Neuronal stem cell (in vitro differentiated cells): Measurements from ENCODE around the gene TFAP2E.
A peak's percentile ranks its signal among the peaks of the same experiment; 100 is the strongest.

Experiments
- DNase-seq: peaks from one replicate; pipeline ENCODE4 v3.0.0-alpha.2; 2013; ENCODE audit warnings: low spot score
- H2AFZ ChIP-seq: one replicate; pipeline ENCODE4 v1.6.1; 2013; ENCODE audit warnings: mild to moderate bottlenecking, low read length, inconsistent platforms
- H2AK5ac ChIP-seq: 2 replicates; pipeline ENCODE4 v1.6.1; 2013; ENCODE audit warnings: low read depth, mild to moderate bottlenecking, inconsistent platforms, low read length, moderate library complexity, mixed read lengths
- H2BK120ac ChIP-seq: 2 replicates; pipeline ENCODE4 v1.6.1; 2013; ENCODE audit warnings: low read depth, mild to moderate bottlenecking, inconsistent platforms, low read length, moderate library complexity, mixed read lengths
- H2BK12ac ChIP-seq: one replicate; pipeline ENCODE4 v1.6.1; 2013; ENCODE audit warnings: low read length, inconsistent platforms
- H2BK15ac ChIP-seq: 2 replicates; pipeline ENCODE4 v1.6.1; 2013; ENCODE audit warnings: mild to moderate bottlenecking, low read length, inconsistent platforms, mixed read lengths
- H2BK5ac ChIP-seq: one replicate; pipeline ENCODE4 v1.6.1; 2013; ENCODE audit warnings: inconsistent platforms, mild to moderate bottlenecking, low read length, moderate library complexity
- H3K14ac ChIP-seq: one replicate; pipeline ENCODE4 v1.6.1; 2013; ENCODE audit warnings: low read length, inconsistent platforms
- H3K18ac ChIP-seq: 2 replicates; pipeline ENCODE4 v1.6.1; 2013; ENCODE audit warnings: low read length, inconsistent platforms
- H3K23ac ChIP-seq: 2 replicates; pipeline ENCODE4 v1.6.1; 2013; ENCODE audit warnings: low read depth, mild to moderate bottlenecking, mixed read lengths, low read length, inconsistent platforms; ENCODE audit not compliant: poor library complexity
- H3K27ac ChIP-seq: replicated peaks from 3 replicates; pipeline ENCODE4 v1.5.1; 2013; ENCODE audit warnings: low read length, inconsistent platforms
- H3K27me3 ChIP-seq, 3 experiments: 2 replicates each; pipeline ENCODE4 v1.6.1; 2013; ENCODE audit warnings: low read length in 3 of 3, mild to moderate bottlenecking in 2 of 3, inconsistent platforms in 1 of 3, low read depth in 1 of 3, mixed read lengths in 1 of 3, moderate library complexity in 1 of 3; ENCODE audit not compliant: control insufficient read depth in 3 of 3, insufficient read depth in 3 of 3
- H3K36me3 ChIP-seq, 2 donors: replicated peaks in 1 of 2; 2 replicates each; pipeline ENCODE4 v1.6.1; 2013; ENCODE audit warnings: low read length in 2 of 2; ENCODE audit not compliant: control insufficient read depth in 2 of 2, insufficient read depth in 2 of 2
- H3K4ac ChIP-seq: 2 replicates; pipeline ENCODE4 v1.6.1; 2013; ENCODE audit warnings: inconsistent platforms, mild to moderate bottlenecking, low read length, moderate library complexity
- H3K4me1 ChIP-seq, 2 donors: 1 replicate in 1 of 2; 2 replicates in 1 of 2; pipeline ENCODE4 v1.6.1; 2013; ENCODE audit warnings: low read length in 2 of 2, low read depth in 1 of 2; ENCODE audit not compliant: control insufficient read depth in 2 of 2, insufficient read depth in 1 of 2
- H3K4me2 ChIP-seq: one replicate; pipeline ENCODE4 v1.6.1; 2013; ENCODE audit warnings: mild to moderate bottlenecking, low read length, inconsistent platforms; ENCODE audit not compliant: insufficient read depth, poor library complexity, severe bottlenecking
- H3K4me3 ChIP-seq, 2 donors: 2 replicates each; pipeline ENCODE4 v1.5.1; 2013; ENCODE audit warnings: low read length in 2 of 2, mild to moderate bottlenecking in 2 of 2, inconsistent platforms in 1 of 2, moderate library complexity in 1 of 2
- H3K79me1 ChIP-seq: one replicate; pipeline ENCODE4 v1.6.1; 2013; ENCODE audit warnings: low read depth, mild to moderate bottlenecking, inconsistent platforms, low read length, moderate library complexity
- H3K9ac ChIP-seq: one replicate; pipeline ENCODE4 v1.6.1; 2013; ENCODE audit warnings: mild to moderate bottlenecking, low read depth, low read length, inconsistent platforms; ENCODE audit not compliant: poor library complexity
- H3K9me3 ChIP-seq, 2 donors: replicated peaks in 1 of 2; 2 replicates each; pipeline versions ENCODE3 to v1.6.1; 2013; ENCODE audit warnings: low read length in 2 of 2, mild to moderate bottlenecking in 2 of 2, inconsistent platforms in 1 of 2, low read depth in 1 of 2, mixed read lengths in 1 of 2, moderate library complexity in 1 of 2; ENCODE audit not compliant: control insufficient read depth in 2 of 2, insufficient read depth in 1 of 2
- H4K8ac ChIP-seq: one replicate; pipeline ENCODE4 v1.6.1; 2013; ENCODE audit warnings: low read depth, mild to moderate bottlenecking, inconsistent platforms, low read length, moderate library complexity
- H4K91ac ChIP-seq: one replicate; pipeline ENCODE4 v1.6.1; 2013; ENCODE audit warnings: low read length, low read depth, mild to moderate bottlenecking, inconsistent platforms; ENCODE audit not compliant: poor library complexity
- WGBS, 2 donors: extraction: QIAGEN DNeasy Blood & Tissue Kit; methylation state at CpG; one replicate each; pipeline ENCODE4 v1.1.7; 2013; ENCODE audit warnings: missing lambda C conversion rate in 2 of 2, mixed read lengths in 1 of 2; ENCODE audit not compliant: insufficient read length in 2 of 2, insufficient replicate concordance in 1 of 2; ENCODE audit errors: extremely low coverage in 2 of 2; 5-methylcytosine and 5-hydroxymethylcytosine counted together

Gene TFAP2E

GRCh38 chr1:35590476-35591040 is 17.4 kb downstream of the TFAP2E start:
- Histone ChIP-seq H3K23ac (peak overlapping the region; percentile 57), H3K27ac (no peak overlapping the region), H3K4me3 (peak overlapping the region in 1 of 2 donors; percentile 70), H2AFZ (no peak overlapping the region), H2AK5ac (no peak overlapping the region), H3K18ac (peak overlapping the region; percentile 38), H3K9me3 (no peaks in the 10 kb centered on the region), H2BK12ac (no peak overlapping the region), H3K4me2 (no peak overlapping the region), H3K79me1 (no peaks in the 10 kb centered on the region), H2BK5ac (no peak overlapping the region), H2BK120ac (no peak overlapping the region), H3K14ac (no peak overlapping the region), H2BK15ac (no peak overlapping the region), H4K91ac (no peak overlapping the region), H4K8ac (peak overlapping the region; percentile 5), H3K4me1 (no peaks in the 10 kb centered on the region), H3K27me3 (no peaks in the 10 kb centered on the region), H3K36me3 (peaks cover under 1 to 4% of the 10 kb centered on the region in 2 donors), H3K9ac (peak overlapping the region; percentile 32), H3K4ac (no peak overlapping the region)
- no CpG with 5 or more reads among the region's 25 CpGs for WGBS, 2 donors
- DNase-seq: no peak

GRCh38 chr1:35591211-35591610 is 18.1 kb downstream of the TFAP2E start:
- no peak overlapping the region for H3K9ac ChIP-seq
- no peaks in the 10 kb centered on the region for H3K27me3 ChIP-seq
- no peak overlapping the region for H3K14ac ChIP-seq
- H3K23ac ChIP-seq: no peak overlapping the region
- no peak overlapping the region for H4K8ac ChIP-seq
- H3K9me3 ChIP-seq: no peaks in the 10 kb centered on the region
- no peak overlapping the region for H2AFZ ChIP-seq
- H2BK5ac ChIP-seq: no peak overlapping the region
- peaks cover 4 to 7% of the 10 kb centered on the region in 2 donors for H3K36me3 ChIP-seq
- no peak overlapping the region for H3K27ac ChIP-seq
- no peak for DNase-seq
- no CpG with 5 or more reads among the region's 8 CpGs for WGBS, 2 donors
- H3K4ac ChIP-seq: no peak overlapping the region
- no peak overlapping the region for H2BK12ac ChIP-seq
- H2BK15ac ChIP-seq: no peak overlapping the region
- H3K18ac ChIP-seq: no peak overlapping the region
- H3K79me1 ChIP-seq: no peaks in the 10 kb centered on the region
- no peak overlapping the region for H3K4me2 ChIP-seq
- H3K4me3 ChIP-seq: no peak overlapping the region
- no peak overlapping the region for H4K91ac ChIP-seq
- H2AK5ac ChIP-seq: no peak overlapping the region
- H3K4me1 ChIP-seq: no peaks in the 10 kb centered on the region
- H2BK120ac ChIP-seq: no peak overlapping the region

GRCh38 chr1:35592991-35593769 is 20.1 kb downstream of the TFAP2E start:
- WGBS, 2 donors: no CpG with 5 or more reads among the region's 8 CpGs
- H3K4me2 ChIP-seq: no peak overlapping the region
- H2AFZ ChIP-seq: no peak overlapping the region
- H3K23ac ChIP-seq: no peak overlapping the region
- no peak overlapping the region for H2BK12ac ChIP-seq
- peaks cover 7 to 11% of the 10 kb centered on the region in 2 donors for H3K36me3 ChIP-seq
- H3K9me3 ChIP-seq: no peaks in the 10 kb centered on the region
- no peaks in the 10 kb centered on the region for H3K79me1 ChIP-seq
- no peak overlapping the region for H2BK5ac ChIP-seq
- no peak overlapping the region for H2AK5ac ChIP-seq
- H3K9ac ChIP-seq: no peak overlapping the region
- H3K27me3 ChIP-seq: no peaks in the 10 kb centered on the region
- no peak overlapping the region for H3K27ac ChIP-seq
- no peak overlapping the region for H2BK15ac ChIP-seq
- H3K4me3 ChIP-seq: no peak overlapping the region
- no peak overlapping the region for H3K18ac ChIP-seq
- H4K8ac ChIP-seq: no peak overlapping the region
- H4K91ac ChIP-seq: no peak overlapping the region
- no peak overlapping the region for H3K14ac ChIP-seq
- no peak overlapping the region for H2BK120ac ChIP-seq
- no peak for DNase-seq
- H3K4me1 ChIP-seq: no peaks in the 10 kb centered on the region
- H3K4ac ChIP-seq: no peak overlapping the region

GRCh38 chr1:35594005-35594760 is 21.1 kb downstream of the TFAP2E start:
- Histone ChIP-seq H3K4me1 (no peaks in the 10 kb centered on the region), H3K36me3 (peaks cover 7 to 14% of the 10 kb centered on the region in 2 donors), H4K91ac (no peak overlapping the region), H3K4me2 (no peak overlapping the region), H3K14ac (no peak overlapping the region), H2BK12ac (no peak overlapping the region), H2BK5ac (no peak overlapping the region), H4K8ac (no peak overlapping the region), H3K9ac (no peak overlapping the region), H3K4ac (no peak overlapping the region), H3K27ac (no peak overlapping the region), H2AFZ (no peak overlapping the region), H2BK120ac (no peak overlapping the region), H3K79me1 (no peaks in the 10 kb centered on the region), H2AK5ac (no peak overlapping the region), H3K18ac (no peak overlapping the region), H3K9me3 (no peaks in the 10 kb centered on the region), H3K27me3 (no peaks in the 10 kb centered on the region), H3K4me3 (no peak overlapping the region), H3K23ac (peak overlapping the region; percentile 16), H2BK15ac (no peak overlapping the region)
- WGBS, 2 donors: no CpG with 5 or more reads among the region's 9 CpGs
- DNase-seq: no peak
